GM23248 (cell line): ENCODE results near the gene STK31.

ENCODE experiments used
- EZH2 ChIP-seq: fragments of 200-600 bp; sonication (generic); IDR thresholded peaks from 2 replicates; pipeline ENCODE4 v1.6.1; 2018; ENCODE audit warnings: antibody characterized with exemption, mild to moderate bottlenecking; ENCODE audit not compliant: insufficient read depth, poor library complexity, severe bottlenecking
- EZH2phosphoT487 ChIP-seq: fragments of 200-600 bp; sonication (generic); IDR thresholded peaks from 2 replicates; pipeline ENCODE4 v1.6.1; 2018; ENCODE audit warnings: antibody characterized with exemption, moderate library complexity, mild to moderate bottlenecking, low read depth; ENCODE audit not compliant: insufficient read depth

DNA sequence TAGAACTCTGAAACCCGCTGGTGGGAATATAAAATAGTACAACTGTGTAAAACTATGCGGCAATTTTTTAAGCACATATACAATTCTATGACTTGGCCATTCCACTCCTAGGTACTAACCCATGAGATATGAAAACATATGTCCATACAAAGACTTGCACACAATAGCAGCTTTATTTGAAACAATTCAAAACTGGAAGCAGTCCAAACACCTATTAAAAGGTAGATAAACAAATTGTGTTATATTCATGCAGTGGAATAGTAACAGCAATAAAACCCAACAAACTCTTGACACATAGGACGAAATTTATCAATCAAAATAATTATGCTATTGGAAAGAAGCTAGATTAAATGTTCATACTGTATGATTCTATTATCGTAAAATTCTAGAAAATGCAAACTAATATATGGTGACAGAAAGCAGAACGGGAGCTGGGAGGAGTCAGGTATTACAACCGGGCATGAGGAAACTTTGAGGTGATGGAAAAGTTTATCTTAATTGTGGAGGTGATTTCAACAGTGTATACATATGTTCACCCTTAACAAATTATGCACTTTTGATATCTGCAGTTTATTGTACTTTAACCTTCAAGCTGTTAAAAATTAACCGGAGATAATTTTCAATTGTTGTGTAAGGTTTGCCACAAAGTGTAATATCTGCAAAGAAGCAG lies 803 bp upstream of the STK31 start:
- no peak for TF ChIP-seq EZH2
- TF ChIP-seq EZH2phosphoT487 = no peak
